ENCODE data around the gene SP1.
"Not testable (repeated sequence)": the region's sequence is repeated elsewhere in the genome, so short reads cannot be mapped to it uniquely, and the experiment has no call there.

The SP1 gene

DNA sequence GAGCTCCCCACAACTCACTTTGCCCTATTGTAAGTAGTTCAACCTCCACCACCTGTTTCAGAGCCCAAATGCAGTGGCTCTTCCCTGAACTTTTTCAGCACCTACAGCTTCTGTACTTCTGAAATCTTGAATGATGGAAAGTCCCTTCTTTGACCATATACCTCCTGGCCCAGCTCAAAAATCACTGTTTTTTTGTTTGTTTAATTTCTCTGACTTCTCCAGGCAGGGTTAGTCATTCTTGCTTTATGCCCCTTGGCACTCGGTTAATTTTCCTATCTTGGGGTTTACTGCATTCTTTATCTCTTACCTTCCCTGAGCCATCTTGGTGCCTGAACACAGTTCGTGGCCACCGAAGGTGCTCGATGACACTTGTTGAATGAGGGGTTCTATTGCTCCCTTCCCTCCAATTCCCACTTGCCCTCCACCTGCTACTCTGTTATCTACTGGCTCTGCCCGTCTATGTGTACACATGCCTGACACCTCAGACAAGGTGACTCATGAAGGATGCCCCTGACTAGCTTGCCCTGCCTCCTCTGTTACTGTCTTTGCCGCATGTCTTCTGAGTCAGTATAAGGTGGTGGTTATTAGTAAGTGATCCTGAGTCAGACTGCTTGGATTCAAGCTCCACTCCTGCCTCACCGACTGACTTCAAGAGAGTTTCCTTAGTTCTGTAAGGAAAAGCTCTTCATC is 48.1 kb downstream of the SP1 start:
- in situ Hi-C loops (cut with HindIII; ENCODE audit: low pct_ligation_motif_present, low pct_unique_long_range_greater_than_20kb, low sequenced_read_pairs) = no loop called here
- DNase-seq = peak; percentile 98

DNA sequence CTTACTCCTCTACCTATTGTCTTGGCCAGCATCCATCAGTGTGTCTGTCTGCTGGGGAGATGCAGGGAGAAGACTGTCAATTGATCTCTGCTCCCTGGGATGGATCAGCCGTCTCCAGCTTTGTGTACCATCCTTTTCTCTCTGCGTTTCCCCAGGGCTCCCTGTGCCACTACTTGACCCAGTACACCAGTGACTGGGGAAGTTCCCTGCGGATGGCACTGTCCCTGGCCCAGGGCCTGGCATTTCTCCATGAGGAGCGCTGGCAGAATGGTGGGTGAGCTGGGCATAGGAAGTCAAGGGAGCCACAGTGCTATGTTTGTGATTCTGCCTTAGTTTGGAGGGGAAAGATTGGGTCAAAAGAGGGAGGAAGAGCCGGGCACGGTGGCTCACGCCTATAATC is 48.8 kb downstream of the SP1 start:
- in situ Hi-C loops (cut with HindIII; ENCODE audit: low pct_ligation_motif_present, low pct_unique_long_range_greater_than_20kb, low sequenced_read_pairs) = no loop called here
- no peak for DNase-seq

DNA sequence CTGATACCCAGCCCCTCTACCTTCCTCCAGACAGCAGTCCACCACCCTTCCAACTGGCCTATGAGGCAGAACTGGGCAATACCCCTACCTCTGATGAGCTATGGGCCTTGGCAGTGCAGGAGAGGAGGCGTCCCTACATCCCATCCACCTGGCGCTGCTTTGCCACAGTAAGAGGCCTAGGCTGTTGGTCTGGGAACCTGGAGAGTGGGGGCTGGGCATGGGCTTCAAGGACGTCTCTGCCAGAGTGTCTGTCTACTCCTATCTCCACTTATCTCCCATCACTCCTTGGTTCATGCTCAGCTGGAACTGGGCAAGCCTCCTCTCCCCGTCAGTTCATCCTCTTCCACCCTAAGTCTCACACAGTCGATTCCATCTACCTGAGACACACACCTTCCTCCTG is 50.1 kb downstream of the SP1 start:
- in situ Hi-C loops (cut with HindIII; ENCODE audit: low pct_ligation_motif_present, low pct_unique_long_range_greater_than_20kb, low sequenced_read_pairs) = no loop called here
- no peak for DNase-seq

DNA sequence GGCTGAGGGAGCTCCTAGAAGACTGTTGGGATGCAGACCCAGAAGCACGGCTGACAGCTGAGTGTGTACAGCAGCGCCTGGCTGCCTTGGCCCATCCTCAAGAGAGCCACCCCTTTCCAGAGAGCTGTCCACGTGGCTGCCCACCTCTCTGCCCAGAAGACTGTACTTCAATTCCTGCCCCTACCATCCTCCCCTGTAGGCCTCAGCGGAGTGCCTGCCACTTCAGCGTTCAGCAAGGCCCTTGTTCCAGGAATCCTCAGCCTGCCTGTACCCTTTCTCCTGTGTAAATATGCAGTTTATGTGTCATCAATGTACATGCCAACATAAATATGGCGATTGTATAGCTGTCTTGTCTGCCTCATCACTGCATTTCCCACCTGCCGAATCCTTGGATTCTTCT is 51.2 kb downstream of the SP1 start:
- in situ Hi-C loops (cut with HindIII; ENCODE audit: low pct_ligation_motif_present, low pct_unique_long_range_greater_than_20kb, low sequenced_read_pairs) = no loop called here
- no peak for DNase-seq

DNA sequence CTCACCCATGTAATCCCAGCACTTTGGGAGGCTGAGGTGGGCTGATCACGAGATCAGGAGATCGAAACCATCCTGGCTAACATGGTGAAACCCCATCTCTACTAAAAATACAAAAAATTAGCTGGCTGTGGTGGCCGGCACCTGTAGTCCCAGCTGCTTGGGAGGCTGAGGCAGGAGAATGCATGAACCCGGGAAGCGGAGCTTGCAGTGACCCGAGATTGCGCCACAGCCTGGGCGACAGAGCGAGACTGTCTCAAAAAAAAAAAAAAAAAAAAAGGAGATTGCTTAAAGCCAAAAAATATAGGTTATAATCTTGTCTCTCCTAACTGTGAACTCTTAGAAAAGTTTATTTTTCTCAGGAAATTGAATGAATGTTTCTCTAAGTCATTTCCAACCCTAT is 55.4 kb downstream of the SP1 start:
- in situ Hi-C loops (cut with HindIII; ENCODE audit: low pct_ligation_motif_present, low pct_unique_long_range_greater_than_20kb, low sequenced_read_pairs) = not testable (repeated sequence)

DNA sequence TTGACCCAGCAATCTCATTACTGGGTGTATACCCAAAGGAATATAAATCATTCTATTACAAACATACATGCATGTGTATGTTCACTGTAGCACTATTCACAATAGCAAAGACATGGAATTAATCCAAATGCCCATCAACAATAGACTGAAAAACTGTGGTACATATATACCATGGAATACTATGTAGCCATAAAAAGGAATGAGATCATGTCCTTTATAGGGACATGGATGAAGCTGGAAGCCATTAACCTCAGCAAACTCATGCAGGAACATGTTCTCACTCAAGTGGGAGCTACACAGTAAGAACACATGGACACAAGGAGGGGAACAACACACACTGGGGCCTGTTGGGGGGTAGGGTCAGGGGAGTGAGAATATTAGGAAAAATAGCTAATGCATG is 59.6 kb downstream of the SP1 start:
- DNase-seq; in situ Hi-C loops (cut with HindIII; ENCODE audit: low pct_ligation_motif_present, low pct_unique_long_range_greater_than_20kb, low sequenced_read_pairs): not testable (repeated sequence)

More for the DNA sequence above, 55.4 kb downstream of the SP1 start:
- not testable (repeated sequence) for DNase-seq

DNA sequence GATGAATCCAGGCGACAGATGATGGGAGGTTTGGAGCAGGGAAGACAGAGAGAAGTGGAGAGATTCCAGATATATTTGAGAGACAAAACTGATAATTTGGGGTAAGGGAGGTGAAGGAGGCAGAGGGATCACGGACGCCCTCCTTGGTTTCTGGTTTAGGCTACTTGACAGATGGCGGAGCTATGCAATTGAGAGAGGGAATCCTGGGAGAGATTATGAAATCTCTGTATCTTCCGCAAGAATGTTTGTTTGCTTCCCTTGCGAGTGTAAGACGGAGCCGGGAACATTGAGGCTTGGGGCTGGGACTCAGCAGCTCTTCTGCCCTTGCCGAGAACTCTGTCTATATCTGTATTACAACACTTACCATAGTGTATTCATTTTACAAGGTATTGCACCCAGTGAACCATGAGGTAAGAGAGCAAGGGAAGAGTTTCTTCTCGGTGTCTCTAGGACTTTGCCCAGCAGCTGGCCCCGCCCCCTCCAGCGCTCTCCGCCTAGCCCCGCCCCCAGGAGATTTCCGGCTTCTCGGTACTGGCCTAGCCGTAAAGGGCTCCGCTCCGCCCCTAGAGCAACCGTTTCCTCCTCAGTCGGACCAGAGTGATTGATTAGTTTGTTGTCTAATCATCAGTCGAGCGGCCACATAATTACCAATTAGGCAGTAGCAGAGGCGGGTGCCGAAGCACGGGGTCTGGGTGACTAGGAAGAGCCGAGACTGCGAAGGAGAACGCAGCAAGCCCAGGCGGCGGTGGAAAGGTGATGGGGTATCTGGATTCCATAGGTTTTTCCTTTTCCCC is 61.3 kb downstream of the SP1 start, which contains the start of gene PRR13:
TSS of gene PRR13 (plus strand) at position 695 of the 794 bp plus-strand sequence. CDS start 981 bp downstream, outside the sequence.
- in situ Hi-C loops (cut with HindIII; ENCODE audit: low pct_ligation_motif_present, low pct_unique_long_range_greater_than_20kb, low sequenced_read_pairs) = no loop called here
- DNase-seq = peak; percentile 100

DNA sequence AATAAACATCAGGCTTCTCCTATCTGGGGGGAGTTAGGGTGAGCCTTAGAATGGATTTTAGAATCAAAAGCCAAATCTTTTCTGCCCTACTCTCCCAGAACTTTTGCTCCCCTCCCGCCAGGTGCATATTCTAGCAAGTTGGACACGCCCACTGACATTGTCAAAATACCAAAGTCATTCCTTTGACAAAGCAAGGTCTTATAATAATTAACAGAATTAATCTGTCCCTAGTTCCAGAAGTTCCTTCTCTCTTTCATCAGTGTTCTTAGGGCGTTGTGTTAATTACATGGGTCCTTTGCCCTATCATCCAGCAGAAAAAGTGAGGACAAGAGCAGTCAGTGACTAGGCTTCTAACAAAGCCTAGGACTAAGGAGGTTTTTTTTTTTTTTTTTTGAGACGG is 64.0 kb downstream of the SP1 start:
- no peak for DNase-seq
- in situ Hi-C loops (cut with HindIII; ENCODE audit: low pct_ligation_motif_present, low pct_unique_long_range_greater_than_20kb, low sequenced_read_pairs) = no loop called here

DNA sequence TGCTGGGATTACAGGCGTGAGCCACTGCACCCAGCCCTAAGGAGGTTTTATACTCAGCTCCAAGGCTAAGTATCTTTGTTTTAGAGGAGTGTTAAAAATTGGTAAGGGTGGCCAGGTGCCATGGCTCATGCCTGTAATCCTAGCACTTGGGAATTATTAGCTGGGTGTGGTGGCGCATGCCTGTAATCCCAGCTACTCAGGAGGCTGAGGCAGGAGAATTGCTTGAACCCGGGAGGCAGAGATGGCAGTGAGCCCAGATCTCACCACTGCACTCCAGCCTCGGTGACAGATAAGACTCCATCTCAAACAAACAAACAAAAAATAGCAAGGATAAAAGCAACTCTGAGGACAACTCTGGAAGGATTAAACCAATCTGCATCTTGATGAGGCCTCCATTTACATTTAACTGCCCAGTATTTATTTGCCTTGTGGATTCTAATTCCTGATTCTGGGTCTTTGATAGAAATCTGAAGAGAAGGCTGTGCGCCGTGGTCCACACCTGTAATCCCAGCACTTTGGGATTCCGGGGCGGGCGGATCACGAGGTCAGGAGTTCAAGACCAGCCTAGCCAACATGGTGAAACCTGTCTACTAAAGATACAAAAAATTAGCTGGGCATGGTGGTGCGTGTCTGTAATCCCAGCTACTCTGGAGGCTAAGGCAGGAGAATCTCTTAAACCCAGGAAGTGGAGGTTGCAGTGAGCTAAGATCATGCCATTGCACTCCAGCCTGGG is 64.8 kb downstream of the SP1 start:
- DNase-seq; in situ Hi-C loops (cut with HindIII; ENCODE audit: low pct_ligation_motif_present, low pct_unique_long_range_greater_than_20kb, low sequenced_read_pairs): not testable (repeated sequence)

DNA sequence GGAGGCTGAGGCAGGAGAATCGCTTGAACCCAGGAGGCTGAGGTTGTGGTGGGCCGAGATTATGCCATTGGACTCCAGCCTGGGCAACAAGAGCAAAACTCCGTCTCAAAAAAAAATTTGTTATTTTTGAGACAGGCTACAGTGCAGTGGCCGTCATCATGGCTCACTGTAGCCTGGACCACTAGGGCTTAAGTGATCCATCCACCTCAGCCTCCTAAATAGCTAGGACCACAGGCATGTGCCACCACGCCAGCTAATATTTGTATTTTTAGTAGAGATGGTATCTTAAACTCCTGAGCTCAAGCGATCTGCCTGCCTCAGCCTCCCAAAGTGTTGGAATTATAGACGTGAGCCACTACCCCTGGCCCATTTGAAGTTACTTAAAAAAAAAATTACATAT is 71.0 kb downstream of the SP1 start:
- in situ Hi-C loops (cut with HindIII; ENCODE audit: low pct_ligation_motif_present, low pct_unique_long_range_greater_than_20kb, low sequenced_read_pairs) = no loop called here
- no peak for DNase-seq

DNA sequence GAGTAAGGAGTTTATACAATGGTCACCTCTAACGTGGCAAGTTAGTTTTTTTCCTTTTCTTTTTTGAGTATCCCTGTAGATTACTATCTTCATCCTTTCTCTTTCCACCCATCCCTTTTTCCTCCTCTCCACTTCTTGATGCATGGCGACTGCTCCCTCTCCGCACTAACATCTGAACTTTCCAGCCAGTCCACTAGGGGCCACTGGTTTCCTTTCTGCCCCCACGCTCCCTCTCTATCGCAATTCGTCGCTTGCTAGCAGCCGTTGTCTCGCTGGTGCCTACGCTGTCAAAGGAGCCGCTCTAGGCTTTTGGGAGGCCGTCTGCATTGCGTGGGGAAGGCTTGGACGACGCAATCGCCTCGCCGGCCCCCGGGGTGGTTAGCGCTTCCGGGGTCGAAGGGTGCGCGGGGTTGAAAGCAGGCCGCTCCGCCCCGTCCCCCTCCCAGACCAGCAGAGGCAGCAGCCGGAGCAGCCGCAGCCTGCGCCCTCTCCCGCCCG is 71.7 kb downstream of the SP1 start, which contains the start of gene PCBP2:
TSS of gene PCBP2 (plus strand) at position 442 of the 498 bp plus-strand sequence. CDS start 2,699 bp downstream, outside the sequence.
- peak; percentile 100 for DNase-seq
- in situ Hi-C loops (cut with HindIII; ENCODE audit: low pct_ligation_motif_present, low pct_unique_long_range_greater_than_20kb, low sequenced_read_pairs) = no loop called here

DNA sequence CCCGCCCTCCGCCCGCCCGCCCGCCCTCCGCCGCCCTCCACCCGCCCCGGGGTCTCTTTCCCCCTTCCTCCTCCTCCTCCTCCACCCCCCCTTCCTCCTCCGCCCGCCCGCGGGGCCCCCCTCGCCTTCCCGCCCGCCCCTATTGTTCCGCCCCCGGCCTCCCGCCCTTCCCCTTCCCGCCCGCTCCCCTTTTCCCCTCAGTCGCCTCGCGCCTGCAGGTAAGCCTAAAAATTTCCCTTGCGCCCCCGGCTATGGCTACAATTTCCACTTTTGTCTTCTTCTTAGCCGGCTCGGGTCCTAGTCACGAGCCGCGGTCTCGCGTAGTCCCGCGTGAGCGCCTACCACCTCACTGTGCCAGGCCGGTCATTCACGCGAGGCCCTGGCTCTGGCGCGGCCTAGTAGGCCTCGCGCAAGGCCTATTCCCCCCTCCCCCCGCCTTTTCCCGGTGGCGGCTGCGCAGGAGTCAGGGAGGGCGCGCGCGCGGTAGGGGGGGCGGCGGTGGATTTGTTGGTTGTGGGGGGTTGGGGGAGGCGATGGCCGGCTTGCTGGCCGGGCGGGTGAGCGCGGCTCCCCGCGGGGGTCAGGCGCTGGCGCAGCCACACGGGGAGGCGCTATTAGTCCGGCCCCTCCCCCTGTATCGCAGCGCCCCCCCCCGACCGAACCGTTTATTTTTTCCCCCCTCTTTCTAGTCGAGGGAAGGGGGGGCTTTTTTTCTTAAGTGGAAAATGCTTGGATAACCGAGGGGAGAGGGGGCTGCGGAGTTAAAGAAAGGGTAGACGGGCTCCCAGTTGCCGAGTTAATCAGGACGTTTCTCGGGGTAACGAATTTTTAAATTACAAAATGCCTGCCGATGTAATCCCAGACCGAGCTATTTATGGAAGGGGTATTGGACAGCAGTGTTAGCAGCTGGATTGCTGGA is 72.4 kb downstream of the SP1 start:
- in situ Hi-C loops (cut with HindIII; ENCODE audit: low pct_ligation_motif_present, low pct_unique_long_range_greater_than_20kb, low sequenced_read_pairs) = no loop called here
- peak; percentile 94 for DNase-seq

DNA sequence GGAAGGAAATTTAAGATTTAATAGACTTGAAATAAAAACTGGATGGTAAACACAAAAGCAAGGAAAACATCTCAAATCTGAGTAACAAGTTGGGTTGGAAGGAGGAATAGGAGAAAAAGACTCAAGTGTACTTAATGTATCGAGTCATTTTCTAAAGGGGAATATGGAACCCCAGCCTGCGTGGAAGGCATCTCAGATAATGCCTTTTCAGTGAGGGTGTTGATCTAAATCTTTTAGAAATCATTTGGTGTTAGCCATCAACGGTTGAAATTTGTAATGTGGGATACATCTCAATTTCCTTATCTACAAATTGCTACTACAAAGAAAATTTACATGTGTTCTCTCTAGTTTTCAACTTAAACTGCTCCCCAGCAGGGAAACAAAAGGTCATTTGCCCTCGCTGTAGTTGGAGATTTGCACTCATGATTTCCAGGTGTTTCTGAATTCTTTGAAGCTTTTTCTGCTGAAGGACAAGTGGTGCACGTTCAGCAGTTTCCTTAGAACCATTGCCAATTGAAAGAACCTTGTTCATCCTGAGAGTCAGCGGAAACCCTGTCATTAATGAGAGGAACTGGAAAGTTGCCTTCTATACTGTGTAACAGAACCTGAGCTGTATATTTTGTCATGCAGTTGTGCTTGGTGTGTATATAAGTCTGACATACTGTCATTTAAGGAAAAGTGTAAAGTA is 74.1 kb downstream of the SP1 start:
- in situ Hi-C loops (cut with HindIII; ENCODE audit: low pct_ligation_motif_present, low pct_unique_long_range_greater_than_20kb, low sequenced_read_pairs) = no loop called here
- DNase-seq = no peak

DNA sequence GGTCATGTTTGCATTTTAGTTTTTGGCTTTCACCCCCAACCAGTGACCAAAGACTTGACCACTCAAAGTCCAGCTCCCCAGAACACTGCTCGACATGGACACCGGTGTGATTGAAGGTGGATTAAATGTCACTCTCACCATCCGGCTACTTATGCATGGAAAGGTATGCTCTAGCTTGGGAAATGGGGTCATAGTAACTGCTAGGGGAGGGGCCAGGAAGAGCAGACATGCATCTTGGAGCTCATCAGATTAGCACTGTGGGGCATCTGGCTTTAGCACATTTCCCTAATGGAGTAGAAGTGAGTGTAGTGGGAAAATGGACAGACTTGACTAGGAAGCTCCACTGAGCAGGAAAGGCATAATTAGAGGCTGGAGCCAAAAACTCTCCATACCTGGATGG is 74.7 kb downstream of the SP1 start:
- DNase-seq = no peak
- in situ Hi-C loops (cut with HindIII; ENCODE audit: low pct_ligation_motif_present, low pct_unique_long_range_greater_than_20kb, low sequenced_read_pairs) = no loop called here

DNA sequence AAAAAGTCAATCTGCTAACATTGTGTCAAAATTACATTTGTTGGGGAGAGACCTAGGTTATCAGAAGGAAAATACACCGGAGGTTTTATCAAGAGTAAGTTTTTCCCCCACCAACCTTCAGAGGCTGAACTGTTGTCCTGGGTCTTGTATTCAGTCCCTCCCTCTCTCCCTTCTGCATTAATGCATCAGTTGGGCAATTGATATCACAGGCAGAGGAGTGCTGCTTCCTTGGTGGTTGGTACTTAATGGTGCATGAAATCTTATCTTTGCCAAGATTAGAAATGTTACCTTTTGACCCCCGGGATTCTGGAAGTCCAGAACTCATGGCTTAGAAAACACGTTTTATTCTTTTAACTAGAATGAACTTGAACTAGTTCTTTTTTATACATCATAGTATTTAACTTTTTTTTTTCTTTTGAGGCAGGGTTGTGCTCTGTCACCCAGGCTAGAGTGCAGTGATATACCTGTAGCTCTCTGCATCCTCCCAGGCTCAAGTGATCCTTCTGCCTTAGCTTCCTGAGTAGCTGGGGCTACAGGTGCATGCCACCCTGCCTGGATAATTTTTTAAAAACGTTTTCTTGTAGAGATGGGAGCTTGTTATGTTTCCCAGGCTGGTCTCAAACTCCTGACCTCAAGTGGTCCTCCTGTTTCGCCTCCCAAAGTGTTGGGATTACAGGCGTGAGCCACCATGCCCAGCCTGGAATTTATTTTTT is 76.8 kb downstream of the SP1 start:
- DNase-seq = no peak
- in situ Hi-C loops (cut with HindIII; ENCODE audit: low pct_ligation_motif_present, low pct_unique_long_range_greater_than_20kb, low sequenced_read_pairs) = no loop called here

DNA sequence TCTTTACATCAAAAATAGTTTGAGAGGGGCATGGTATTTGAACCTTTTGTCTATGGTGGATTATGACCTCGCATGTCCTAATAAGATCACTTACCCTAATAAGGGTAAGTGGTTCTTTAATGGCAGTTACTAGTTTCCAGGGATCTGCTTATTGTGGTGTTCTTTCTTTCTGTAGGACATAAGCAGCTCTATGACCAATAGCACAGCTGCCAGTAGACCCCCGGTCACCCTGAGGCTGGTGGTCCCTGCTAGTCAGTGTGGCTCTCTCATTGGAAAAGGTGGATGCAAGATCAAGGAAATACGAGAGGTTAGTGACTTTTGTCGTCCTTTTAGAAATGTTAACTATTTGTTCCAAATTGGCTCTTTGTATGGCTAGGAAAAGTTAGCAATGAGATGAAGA is 79.1 kb downstream of the SP1 start:
- in situ Hi-C loops (cut with HindIII; ENCODE audit: low pct_ligation_motif_present, low pct_unique_long_range_greater_than_20kb, low sequenced_read_pairs) = no loop called here
- DNase-seq = no peak

DNA sequence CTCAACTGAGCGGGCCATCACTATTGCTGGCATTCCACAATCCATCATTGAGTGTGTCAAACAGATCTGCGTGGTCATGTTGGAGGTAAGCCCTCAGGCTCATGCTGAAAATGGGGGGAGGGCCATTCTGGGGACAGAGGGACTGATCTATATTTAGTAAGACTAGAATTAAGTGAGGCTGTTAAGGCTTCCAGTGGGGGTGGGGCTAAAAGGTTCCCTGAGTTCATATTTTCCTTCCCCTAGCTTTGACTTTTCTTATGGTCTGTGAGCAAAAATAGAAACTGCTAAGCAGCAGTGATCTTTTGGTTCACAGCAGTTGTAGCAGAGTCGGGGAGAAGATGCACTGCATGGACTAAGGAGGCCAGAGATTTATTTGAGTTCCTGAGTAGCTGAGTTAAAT is 81.1 kb downstream of the SP1 start:
- in situ Hi-C loops (cut with HindIII; ENCODE audit: low pct_ligation_motif_present, low pct_unique_long_range_greater_than_20kb, low sequenced_read_pairs) = no loop called here
- DNase-seq = no peak

All from ACHN (cell line).